Activated gamma-delta T cell (primary cell): ENCODE results near the gene KCNMA1.
"Not testable (repeated sequence)": the region's sequence is repeated elsewhere in the genome, so short reads cannot be mapped to it uniquely, and the experiment has no call there.

Experiments
- DNase-seq: peaks from one replicate; lab custom pipeline; 2025; lab: John Stamatoyannopoulos, UW

KCNMA1 gene

GRCh38 chr10:77371848-77372799 is 265.5 kb downstream of the KCNMA1 start:
- no peak for DNase-seq

- no peak for DNase-seq
Measured at GRCh38 chr10:77371421-77371820, 266.2 kb downstream of the KCNMA1 start.

- DNase-seq = no peak
Measured at GRCh38 chr10:77368006-77368405, 269.6 kb downstream of the KCNMA1 start.

GRCh38 chr10:77363210-77363609 is 274.4 kb downstream of the KCNMA1 start:
- DNase-seq = no peak

GRCh38 chr10:77361831-77362230 is 275.8 kb downstream of the KCNMA1 start:
- no peak for DNase-seq

GRCh38 chr10:77361426-77361825 is 276.2 kb downstream of the KCNMA1 start:
- no peak for DNase-seq

GRCh38 chr10:77360835-77361234 is 276.8 kb downstream of the KCNMA1 start:
- DNase-seq = no peak

- DNase-seq = no peak
Measured at GRCh38 chr10:77359950-77360520, 277.6 kb downstream of the KCNMA1 start.

- no peak for DNase-seq
Measured at GRCh38 chr10:77359287-77359691, 278.3 kb downstream of the KCNMA1 start.

- no peak for DNase-seq
Measured at GRCh38 chr10:77358656-77359055, 279.0 kb downstream of the KCNMA1 start.

GRCh38 chr10:77357611-77358310 is 279.8 kb downstream of the KCNMA1 start:
- DNase-seq = no peak

- DNase-seq = no peak
Measured at GRCh38 chr10:77357185-77357584, 280.4 kb downstream of the KCNMA1 start.

GRCh38 chr10:77355844-77356243 is 281.8 kb downstream of the KCNMA1 start:
- no peak for DNase-seq

- no peak for DNase-seq
Measured at GRCh38 chr10:77351386-77351785, 286.2 kb downstream of the KCNMA1 start.

GRCh38 chr10:77350711-77351119 is 286.9 kb downstream of the KCNMA1 start:
- DNase-seq = no peak

GRCh38 chr10:77350134-77350533 is 287.5 kb downstream of the KCNMA1 start:
- DNase-seq = no peak

- DNase-seq = no peak
Measured at GRCh38 chr10:77349226-77349625, 288.4 kb downstream of the KCNMA1 start.

- no peak for DNase-seq
Measured at GRCh38 chr10:77348751-77349150, 288.9 kb downstream of the KCNMA1 start.

- DNase-seq = no peak
Measured at GRCh38 chr10:77348082-77348481, 289.5 kb downstream of the KCNMA1 start.

GRCh38 chr10:77347052-77347451 is 290.6 kb downstream of the KCNMA1 start:
- no peak for DNase-seq

GRCh38 chr10:77341055-77341454 is 296.6 kb downstream of the KCNMA1 start:
- DNase-seq = no peak

GRCh38 chr10:77339872-77340271 is 297.7 kb downstream of the KCNMA1 start:
- DNase-seq = not testable (repeated sequence)

GRCh38 chr10:77339166-77339565 is 298.4 kb downstream of the KCNMA1 start:
- DNase-seq = no peak
